GM12872 (cell line): Measurements from ENCODE around the gene RNF215.

ENCODE experiments used
- CTCF ChIP-seq: IDR thresholded peaks from 3 replicates; pipeline ENCODE4 v1.5.1; 2011; ENCODE audit warnings: low read depth, mild to moderate bottlenecking, low read length, moderate library complexity; ENCODE audit not compliant: insufficient read depth

Gene RNF215

DNA sequence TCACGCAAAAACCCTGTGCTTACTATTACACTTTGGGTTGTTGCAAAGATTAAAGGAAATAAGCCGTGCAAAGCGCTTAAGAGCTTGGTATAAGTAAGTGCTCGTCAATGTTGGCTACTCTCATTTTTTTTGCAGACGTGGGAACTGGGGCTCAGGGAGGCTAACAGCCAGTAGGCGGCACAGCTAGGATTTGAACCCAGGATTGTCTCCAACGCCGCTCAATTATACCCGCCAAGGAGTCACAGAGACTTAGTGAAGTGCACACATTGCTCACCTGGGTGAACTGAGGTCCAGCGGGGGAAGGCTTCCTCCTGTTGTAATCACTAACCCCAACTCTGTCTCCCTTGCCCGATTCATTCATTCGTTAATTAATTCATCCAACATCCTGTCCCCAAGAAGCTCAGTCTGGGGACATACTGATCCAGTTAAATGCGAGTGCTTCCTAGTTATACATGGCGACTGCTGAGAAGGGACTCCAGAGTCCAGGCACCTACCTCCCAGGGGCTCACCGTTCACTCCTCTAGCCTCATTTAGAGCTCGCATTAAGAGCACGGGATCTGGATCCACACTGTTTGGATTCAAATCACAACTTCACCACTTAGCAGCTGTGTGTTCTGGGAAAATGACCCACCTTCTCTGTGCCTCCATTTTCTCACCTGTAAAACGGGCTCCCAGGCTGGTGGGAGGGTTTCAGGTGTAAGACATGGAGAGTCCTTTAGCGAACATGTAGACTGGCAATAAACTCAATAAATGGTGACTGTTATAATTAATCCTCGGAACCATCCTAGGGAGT lies 37.5 kb upstream of the RNF215 start:
- TF ChIP-seq CTCF, result 0 out of 3 replicates have a peak, but pooled peaks have one; percentile 26

DNA sequence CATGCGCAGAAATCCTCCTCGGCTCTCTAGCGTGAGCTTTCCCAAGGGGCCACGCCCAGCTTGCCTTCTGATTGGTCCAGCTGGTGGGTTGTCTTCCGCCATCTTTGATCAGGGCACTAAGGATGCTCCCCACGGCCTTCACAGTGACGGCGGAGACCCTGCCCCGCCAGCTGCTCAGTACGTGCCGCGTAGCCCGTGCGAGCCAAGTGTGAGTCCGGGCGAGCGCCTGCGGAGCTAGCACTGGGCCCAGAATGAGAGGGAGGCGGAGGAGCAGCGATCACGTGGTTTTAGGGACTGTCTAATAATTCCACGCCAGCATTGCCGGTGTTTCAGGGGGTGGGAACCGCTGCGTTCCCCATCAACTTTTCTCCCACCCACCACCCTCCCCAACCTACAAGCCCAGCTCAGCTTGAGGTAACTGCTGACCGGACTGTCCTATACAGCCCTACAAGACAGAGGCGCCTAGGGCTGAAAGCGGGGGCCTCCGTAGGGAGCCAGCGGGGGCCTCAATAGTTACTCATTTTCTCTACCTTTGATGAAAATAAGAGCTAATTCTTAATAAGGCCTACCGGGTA lies 36.8 kb upstream of the RNF215 start:
- TF ChIP-seq CTCF, result no peak

DNA sequence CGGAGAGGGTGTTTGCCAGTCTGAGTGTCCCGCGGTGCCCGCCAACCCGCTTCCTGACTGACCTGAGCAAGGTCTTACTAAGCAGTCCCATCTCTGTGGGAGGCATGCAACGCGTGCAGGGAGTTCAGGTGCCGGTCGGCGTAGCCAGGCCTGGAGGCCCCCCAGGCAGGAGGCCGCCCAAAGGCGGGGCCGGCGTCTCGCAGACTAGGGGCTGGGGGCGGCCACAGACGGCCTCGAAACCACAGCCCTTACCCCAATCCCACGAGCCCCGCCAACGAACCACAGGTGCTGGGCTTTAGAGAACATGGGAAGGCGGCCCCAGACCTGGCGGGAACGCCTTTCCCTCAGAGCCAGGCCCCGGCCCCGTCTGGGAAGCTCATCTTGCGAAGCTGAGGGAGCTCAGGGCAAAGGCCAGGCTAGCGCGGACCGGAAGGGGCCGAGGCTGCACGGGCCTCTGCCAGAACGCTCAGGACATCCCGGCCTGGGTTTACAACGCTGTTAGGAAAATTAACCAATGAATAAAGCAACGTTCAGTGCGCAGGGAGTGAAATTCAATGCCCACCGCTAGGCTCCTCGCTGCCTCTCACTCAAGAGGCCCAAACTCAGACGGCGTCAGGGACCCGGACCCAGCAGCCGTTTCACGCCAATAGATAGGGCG lies 36.2 kb upstream of the RNF215 start:
- TF ChIP-seq CTCF, result 0 out of 3 replicates have a peak, but pooled peaks have one; percentile 3

- no peak for TF ChIP-seq CTCF
These were observed 35.5 kb upstream of the RNF215 start for GRCh38 chr22:30422481-30423300.

DNA sequence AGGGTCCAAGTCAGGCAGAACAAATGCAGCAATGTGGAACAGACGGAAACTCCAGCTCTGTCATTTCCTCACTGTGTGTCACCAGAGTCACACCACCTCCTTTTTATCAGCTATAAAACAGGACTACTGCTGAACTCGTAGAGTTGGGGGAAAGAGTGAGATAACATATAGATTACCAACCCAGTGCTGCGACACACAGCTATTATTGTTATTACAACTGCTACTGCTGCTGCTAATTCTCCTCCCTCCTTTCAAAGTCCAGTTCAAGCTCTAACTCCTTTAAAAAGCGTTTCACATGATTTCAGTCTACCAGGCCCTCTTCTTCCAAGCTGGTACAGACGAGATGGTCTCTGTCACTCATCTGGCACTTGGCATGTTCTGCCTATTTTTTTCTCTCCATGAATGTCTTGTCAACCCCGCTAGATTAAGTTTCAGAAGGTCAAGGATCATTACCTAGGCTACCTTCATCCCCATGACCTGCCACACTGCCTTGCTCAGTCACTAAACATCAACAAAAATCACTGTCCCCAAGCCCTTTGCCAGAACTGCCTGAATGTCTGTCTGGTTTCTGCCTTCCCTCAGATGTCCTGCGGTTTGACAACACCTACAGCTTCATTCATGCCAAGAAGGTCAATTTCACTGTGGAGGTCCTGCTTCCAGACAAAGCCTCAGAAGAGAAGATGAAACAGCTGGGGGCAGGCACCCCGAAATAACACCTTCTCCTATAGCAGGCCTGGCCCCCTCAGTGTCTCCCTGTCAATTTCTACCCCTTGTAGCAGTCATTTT lies 34.7 kb upstream of the RNF215 start:
- TF ChIP-seq CTCF, result no peak

DNA sequence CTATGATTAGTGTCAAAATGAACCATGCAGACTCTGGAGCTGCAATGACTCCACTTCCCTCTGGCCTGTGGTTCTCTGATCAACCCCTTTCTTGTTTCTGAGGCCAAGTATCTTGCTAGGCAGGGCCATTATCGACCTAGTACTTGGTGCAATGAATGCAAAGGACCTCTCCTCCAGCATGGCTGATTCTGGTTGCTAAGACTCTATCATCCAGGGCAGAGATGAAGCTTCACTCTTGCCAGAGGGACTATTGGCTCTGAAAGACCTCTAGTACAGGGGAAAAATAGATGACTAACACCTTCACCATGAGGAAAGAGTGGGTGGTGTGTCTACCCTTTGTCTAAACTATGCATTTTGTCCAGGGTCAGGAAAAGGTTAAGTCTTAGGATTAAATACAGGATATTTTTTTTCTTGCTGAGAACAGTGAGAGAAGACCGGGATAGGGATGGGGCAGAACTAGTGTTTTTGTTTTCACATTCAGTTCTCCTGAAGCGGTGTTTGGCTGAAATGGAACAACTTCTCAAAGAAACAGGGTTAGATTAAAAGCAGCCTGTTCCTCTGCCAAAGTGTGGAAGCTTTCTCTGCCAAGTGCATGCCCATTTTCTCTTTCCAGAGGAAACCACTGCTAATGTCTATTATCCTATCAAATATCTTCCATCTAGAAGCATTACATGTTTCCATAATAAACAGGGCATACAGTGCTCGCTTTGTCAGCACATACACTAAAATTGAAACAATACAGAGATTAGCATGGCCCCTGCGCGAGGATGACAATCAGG lies 33.3 kb upstream of the RNF215 start:
- no peak for TF ChIP-seq CTCF
